22Rv1 (cell line): ENCODE data around the gene SPRY4.
"Not testable (repeated sequence)": the region's sequence is repeated elsewhere in the genome, so short reads cannot be mapped to it uniquely, and the experiment has no call there.

Experiments used
- H3K27ac ChIP-seq: fragments of 450-650 bp; 2 replicates; pipeline ENCODE4 v1.5.1; 2017
- CTCF ChIP-seq: fragments of 450-650 bp; IDR thresholded peaks from 2 replicates; pipeline ENCODE4 v1.5.1; 2017; ENCODE audit warnings: mild to moderate bottlenecking
- ZFX ChIP-seq: fragments of 450-650 bp; IDR thresholded peaks from 2 replicates; pipeline ENCODE4 v1.6.1; 2017; ENCODE audit warnings: antibody characterized with exemption, borderline replicate concordance

SPRY4 gene

GRCh38 chr5:142298789-142299188, 26.0 kb downstream of the SPRY4 start:
- TF ChIP-seq CTCF = no peak
- no peak for TF ChIP-seq ZFX
- no peak overlapping the region for H3K27ac ChIP-seq

- not testable (repeated sequence) for H3K27ac ChIP-seq
Measured at GRCh38 chr5:142297786-142298185, 27.0 kb downstream of the SPRY4 start.

GRCh38 chr5:142296914-142297417, 27.9 kb downstream of the SPRY4 start:
- TF ChIP-seq CTCF = no peak
- no peak for TF ChIP-seq ZFX
- H3K27ac ChIP-seq = no peak overlapping the region

GRCh38 chr5:142295960-142296860, 28.6 kb downstream of the SPRY4 start:
- no peak overlapping the region for H3K27ac ChIP-seq

GRCh38 chr5:142295084-142295758, 29.6 kb downstream of the SPRY4 start:
- TF ChIP-seq CTCF = no peak
- TF ChIP-seq ZFX = no peak
- no peak overlapping the region for H3K27ac ChIP-seq

More at GRCh38 chr5:142295960-142296860, 28.6 kb downstream of the SPRY4 start:
- no peak for TF ChIP-seq CTCF
- TF ChIP-seq ZFX = no peak

GRCh38 chr5:142293486-142293885, 31.3 kb downstream of the SPRY4 start:
- no peak overlapping the region for H3K27ac ChIP-seq
- TF ChIP-seq ZFX = no peak
- TF ChIP-seq CTCF = no peak

- no peak overlapping the region for H3K27ac ChIP-seq
- TF ChIP-seq CTCF = no peak
- no peak for TF ChIP-seq ZFX
Measured at GRCh38 chr5:142292808-142293207, 32.0 kb downstream of the SPRY4 start.
